Measurements from ENCODE around the gene CCN2.

CCN2 gene, protein sequence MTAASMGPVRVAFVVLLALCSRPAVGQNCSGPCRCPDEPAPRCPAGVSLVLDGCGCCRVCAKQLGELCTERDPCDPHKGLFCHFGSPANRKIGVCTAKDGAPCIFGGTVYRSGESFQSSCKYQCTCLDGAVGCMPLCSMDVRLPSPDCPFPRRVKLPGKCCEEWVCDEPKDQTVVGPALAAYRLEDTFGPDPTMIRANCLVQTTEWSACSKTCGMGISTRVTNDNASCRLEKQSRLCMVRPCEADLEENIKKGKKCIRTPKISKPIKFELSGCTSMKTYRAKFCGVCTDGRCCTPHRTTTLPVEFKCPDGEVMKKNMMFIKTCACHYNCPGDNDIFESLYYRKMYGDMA

DNA sequence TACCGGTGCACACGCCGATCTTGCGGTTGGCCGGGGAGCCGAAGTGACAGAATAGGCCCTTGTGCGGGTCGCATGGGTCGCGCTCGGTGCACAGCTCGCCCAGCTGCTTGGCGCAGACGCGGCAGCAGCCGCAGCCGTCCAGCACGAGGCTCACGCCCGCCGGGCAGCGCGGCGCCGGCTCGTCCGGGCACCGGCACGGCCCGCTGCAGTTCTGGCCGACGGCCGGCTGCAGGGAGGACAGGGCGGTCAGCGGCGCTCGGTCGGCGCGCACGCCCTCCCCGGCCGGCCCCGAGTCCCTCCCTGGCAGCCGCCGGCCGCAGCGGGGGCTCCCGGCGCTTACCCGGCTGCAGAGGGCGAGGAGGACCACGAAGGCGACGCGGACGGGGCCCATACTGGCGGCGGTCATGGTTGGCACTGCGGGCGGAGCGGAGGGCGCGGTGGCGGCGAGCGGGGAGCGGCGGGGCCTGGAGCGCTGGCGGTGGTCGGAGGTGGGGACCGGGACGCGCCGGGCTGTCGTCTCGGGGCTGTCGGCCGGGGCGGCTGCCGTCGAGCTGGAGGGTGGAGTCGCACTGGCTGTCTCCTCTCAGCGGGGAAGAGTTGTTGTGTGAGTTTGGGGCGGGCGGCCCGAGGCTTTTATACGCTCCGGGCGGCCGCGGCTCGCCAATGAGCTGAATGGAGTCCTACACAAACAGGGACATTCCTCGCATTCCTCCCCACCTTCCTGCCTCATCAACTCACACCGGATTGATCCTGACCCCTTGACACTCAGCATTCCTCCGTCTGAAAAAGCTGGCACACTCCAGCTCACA is at the start of gene CCN2:
TSS of gene CCN2 (minus strand) at position 606 of the 809 bp plus-strand sequence. CDS start at position 406, 200 bp downstream.
- DNase-seq = no peak

DNA sequence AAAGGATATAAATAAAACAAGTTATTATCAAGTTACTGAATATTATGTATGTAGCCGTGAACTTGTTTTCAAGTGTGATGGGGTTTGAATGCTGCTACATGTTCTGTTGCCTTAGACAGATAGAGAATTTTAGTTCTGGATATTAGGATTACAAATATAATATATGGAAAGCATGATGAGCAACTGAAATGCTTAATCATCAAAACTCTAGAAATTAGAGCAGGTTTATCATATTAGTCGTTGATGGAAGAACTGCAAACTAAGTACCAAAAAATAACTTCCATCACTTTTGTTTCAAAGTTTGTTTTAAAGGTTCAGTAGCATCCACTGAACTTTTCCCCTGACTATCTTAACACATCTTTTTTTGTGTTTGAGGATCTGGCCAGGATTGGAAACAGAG is 49.1 kb upstream of the CCN2 start:
- DNase-seq = no peak

DNA sequence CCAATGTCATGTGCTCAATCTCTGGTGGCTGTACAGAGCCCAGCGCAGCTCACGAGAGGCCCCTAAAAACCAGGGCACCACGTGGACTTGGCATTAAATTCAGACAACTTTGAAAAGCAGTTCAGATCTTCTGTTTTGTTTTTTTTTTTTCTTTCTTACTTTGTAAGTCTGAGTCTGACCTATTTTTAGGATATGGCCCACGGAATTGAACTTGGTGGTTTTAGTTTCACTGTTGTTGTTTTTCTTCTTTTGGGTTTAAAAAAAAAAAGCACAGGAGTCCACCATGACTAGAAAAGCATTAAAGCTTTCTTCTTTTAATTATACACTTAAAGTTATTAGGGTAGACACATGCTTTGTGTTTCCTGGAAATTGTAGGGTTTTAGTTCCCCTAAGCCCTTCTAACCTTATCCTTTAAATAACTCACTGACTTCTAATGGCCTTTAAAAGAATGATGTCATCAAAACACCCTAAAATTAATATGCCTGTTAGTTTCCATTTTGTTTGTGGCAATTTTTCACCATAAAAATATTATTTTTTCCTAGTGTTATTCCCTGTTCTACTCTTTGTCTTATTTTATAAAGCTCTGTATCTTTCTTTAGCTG is 48.5 kb upstream of the CCN2 start:
- no peak for DNase-seq

DNA sequence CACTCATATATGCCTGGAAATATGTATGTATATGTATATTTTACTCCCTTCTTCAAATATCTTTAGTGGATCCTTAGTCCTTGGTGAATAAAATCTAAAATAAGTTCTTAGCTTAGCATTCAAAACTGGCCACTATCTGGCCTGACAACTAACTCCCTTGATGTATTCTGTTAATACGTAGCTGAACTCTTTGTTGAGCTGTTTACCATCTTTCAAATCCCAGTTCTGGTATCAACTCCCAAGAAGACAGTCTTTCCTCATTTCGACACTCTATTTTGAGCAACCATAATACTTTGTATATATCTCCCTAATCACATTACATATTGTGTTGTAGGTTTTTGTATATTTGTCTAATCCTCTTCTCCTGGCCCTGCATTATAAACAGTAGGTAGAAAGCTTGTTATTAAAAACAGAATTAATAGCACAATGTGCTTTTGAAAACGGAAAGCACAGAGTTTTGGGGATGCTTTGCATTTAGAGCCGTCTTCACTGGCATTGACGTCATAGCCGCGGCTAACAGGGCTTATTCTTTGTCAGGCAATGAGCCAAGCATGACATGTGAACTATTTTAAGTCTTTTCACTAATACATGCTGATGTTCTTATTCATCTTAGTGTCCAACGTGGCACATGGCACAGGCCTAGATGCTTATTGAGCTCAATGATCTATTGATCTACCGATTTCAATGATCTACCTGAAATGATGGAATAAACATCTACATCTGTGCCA is 47.2 kb upstream of the CCN2 start:
- no peak for DNase-seq

DNA sequence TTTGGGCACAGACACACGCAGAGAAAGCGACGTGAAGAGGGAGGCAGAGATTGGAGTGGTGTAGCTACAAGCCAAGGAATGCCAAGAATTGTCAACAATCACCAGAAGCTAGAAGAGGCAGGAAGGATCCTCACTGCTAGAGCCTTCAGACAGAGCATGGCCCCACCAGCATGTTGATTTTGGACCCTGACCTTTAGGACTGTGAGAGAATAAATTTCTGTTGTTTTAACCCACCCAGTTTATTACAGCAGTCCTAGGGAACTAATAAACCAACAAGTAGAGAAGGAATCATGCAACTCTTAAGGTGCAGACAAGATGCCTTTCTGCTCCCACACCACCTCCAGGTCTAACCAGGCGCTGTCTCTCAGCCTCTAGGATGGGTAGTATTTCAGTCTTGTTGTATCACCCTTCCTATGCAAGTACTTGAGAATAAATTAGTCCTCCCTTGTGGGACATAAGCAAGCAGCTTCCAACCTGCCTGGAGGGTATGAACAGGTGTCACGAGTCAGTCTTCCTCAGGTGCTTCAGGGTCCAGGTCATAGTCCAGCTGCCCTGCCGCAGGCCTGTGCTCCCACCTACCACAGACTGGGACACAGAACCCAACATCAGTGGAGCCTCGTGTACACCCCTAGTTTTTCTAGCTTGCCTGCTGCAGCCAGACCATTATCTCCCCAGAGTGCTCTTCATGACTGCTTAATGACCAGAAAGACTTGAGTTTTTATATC is 46.4 kb upstream of the CCN2 start:
- DNase-seq = no peak

DNA sequence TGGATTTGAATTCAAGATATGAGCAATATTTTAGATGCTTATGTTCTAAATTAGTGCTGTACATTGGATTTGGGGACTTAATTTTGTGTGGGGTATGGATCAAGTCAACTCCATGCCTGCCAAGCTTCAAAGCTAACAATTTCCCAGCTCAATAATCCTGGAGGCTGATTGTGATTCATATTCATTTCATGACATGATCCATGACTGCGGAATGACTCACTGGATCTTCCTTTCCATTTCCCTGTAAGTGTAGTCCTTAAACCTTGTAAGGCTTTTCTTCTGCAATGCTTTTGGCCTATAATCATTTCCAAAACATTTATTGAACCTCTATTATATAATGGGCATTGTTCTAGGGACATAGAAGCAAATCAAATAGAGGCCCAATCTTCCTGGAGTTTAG is 44.7 kb upstream of the CCN2 start:
- no peak for DNase-seq

DNA sequence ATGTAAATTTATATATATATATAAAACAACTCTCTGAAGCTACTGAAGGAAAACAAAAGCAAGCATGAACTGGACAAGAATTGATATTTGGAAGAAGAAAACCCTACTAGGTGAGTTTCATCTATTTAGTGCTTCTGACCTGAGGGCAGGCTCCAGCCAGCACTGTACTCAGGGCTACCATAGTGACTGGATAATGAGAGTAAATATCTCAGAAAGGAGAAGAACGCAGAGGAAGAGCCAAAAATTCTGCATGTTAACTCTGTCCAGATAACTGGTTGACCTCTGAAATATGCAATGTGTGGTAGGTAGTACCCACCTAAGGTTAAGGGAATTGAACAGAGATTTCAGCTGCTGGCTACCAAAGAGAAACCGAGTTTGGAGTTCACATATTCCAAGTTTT is 41.4 kb upstream of the CCN2 start:
- no peak for DNase-seq

DNA sequence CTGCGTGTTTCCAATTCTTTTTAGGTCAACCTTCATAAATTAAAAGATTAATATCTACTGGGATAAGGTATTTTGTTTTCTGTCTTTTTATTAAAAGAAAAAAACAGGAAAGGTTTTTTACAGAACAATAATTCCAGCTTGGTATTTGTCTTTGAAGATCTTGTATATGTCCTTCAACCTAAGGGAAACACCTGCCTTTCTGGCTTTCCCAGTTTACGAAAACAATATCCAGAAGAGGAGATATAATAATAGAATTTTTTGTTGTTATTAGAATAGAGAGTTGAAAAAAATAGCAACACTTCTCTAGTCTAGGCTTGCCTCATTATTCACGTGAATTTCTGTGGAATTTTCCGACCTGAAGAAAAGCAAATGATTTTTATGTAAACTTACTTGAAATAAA is 37.9 kb upstream of the CCN2 start:
- no peak for DNase-seq

DNA sequence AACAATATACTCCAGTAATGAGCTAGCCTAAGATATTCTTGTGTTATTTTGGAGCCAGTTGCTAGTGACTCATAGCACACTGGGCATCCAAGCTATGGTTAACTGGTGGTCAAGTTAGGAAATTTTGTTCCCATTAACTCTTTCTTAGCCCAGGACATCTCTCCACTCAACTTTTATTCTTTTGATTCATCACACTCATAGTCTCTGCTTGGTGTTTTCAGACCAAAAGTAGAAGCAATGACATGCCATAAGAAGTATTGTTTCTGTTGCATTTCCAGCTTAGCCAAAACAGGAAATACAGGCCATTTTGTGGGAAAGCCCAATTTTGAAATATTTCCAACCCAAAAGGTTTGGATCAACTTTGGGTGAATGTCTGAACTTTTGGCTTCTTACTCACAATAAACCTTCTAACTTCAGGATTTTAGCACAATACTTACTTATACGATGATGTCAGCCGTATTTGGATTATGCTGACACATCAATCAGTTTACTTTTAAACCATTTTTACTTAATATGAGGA is 31.6 kb upstream of the CCN2 start:
- DNase-seq = no peak

DNA sequence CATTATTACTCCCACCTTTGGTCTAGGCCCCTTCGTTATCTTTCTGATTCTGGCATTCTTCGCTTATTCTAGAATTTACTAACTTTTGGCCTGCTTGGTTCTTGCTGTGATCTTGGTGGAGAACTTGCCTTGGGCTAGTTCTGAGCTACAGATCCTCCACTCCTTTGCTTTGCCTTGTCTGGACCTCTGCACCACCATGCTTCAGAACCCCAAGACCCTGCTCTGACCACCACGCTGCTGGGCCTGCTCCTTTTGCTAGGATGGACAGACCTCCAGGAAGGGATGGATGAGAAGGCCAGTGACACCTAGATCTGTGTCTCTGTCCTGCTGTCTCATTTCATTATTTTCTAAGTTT is 30.4 kb upstream of the CCN2 start:
- no peak for DNase-seq

DNA sequence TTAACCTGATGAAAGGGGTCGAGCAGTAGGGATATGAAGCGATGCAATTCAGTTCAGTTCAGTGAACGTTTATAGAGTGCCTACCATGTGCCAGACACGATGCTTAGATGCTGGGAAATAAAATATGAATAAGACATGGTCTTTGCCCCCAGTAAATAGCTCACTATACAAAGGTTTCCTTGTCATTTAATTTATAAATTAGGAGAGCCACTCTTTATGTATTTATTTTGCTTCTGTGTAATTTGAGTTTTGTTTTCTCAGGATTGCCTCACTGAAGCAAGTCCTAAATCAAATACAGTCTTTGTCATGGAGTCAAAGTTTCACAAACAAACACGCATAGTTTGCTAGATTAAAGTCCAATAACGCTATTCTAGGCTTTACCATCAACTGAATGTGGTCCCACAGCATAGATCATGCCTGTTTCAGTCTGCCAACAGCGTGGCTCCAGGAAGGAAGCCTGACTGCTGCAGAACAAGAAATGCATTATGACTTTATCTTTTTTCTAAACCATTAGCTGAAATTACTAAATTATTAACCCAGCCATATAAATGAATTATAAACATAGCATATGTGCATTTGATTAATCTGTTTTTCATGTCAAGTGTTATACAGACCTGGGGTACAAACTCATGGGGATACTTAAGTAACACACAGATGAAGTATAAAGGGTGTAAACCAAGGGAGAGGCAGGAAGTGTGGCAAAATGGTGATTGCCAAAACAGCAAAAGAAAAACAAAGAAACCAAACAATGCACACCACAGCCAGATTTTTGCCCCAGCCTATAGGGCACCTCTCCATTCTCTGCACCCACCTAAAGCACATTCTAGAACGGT is 29.8 kb upstream of the CCN2 start:
- DNase-seq = no peak

DNA sequence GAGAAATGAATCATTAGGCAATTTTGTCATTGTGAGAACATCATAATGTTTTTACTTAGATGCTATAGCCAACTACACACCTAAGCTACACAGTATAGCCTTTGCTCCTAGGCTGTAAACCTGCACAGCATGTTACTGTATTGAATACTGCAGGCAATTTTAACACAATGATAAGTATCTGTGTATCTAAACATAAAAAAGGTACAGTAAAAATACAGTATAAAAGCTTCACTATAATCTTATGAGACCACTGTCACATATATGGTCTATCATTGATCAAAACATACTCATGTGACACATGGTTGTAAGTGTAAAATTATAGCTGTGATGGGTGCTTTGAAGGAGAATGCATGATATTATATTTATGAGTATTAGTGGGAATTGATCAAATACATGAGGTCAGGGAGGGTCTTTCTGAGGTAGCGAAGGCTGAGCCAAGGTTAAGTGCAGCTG is 29.2 kb upstream of the CCN2 start:
- no peak for DNase-seq

DNA sequence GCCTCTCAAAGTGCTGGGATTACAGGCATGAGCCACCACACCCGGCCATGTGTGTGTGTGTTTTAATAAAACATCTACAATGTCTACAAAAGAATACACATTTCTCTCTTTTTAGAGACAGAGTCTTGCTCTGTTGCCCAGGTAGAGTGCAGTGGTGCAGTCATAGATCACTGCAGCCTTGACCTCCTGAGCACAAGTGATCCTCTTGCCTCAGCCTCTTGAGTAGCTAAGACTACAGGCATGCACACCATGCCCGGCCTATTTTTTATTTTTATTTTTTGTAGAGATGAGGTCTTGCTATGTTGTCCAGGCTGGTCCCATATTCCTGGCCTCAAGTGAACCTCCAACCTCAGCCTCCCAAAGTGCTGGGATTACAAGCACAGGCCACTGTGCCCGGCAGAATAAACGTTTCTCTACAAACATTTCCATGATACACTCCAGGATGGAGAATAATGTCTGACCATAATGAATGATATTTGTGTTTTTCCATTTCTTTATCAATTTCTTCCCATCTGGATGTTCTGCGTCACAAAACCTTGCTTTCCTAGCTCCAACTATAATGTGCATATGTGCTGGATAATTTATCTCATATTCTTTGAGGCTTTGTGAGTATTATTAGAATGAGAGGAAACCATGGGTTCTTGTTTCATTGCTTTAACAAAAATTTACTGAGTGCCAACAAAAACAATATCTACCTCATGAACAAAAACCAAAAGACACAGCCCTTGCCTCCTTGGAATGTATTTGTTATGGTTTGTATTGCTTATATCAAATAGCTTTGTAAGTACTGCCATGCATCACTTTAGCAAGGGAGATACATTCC is 28.6 kb upstream of the CCN2 start:
- no peak for DNase-seq

DNA sequence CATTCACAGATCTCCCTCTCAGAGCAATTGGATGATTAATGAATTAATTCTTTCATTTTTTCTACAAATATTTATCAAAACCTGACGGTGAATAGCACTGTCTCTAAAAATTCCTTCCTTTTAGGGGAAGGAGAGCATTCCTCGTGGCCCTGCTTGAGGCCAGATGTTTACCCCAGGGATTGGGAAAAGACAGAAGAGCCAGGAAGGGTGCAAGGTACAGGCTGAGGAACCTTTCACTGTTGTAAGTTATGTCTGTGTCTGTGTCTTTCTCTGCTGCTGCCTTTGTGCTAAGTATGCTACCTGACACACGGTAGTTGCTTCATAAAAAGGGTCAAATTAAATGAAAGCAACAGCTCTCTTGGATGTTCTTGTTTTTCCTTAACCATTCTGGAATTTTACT is 27.4 kb upstream of the CCN2 start:
- DNase-seq = no peak

DNA sequence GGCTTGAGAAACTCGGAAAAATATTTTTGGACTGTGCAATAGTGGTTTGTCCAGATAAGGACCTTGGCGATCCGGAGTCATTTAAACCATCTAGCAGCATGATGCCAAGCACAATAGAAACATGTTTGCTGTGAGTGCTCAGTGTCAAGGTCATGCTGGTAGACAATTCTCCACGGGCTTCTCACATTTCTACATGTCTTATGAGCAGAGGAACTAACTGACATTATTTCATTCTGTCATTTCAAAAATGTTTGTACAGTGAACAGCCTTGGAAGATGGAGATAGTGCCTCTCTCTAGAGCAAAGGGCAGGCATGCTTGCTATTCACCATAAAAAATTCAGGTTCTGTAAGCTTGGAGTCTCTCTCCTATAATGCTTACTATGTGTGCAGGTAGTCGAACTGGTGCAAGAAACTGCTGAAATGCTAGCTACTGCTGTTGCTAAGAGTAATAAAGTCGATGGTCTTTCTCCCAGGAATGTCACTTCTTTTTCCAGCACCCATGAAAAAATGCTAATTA is 25.4 kb upstream of the CCN2 start:
- DNase-seq = no peak

DNA sequence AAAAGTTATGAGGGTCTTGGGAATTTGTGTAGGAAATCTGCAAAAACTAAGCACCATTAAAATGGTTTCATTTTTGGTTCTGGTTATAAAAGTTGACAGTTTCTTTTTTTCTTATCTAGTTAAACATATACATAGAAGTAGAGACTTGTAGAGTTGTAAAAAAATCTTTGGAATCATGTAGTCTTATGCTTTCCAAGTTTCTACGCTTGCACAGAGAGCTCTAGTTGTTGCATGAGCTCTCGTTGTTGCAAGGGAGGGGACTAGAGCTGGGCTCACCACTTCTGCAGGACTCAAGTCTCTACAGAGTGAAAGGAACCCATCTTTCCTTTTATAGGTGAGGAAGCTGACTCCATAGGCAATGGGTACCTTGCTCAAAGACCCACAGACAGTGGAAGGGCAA is 21.6 kb upstream of the CCN2 start:
- DNase-seq = no peak

DNA sequence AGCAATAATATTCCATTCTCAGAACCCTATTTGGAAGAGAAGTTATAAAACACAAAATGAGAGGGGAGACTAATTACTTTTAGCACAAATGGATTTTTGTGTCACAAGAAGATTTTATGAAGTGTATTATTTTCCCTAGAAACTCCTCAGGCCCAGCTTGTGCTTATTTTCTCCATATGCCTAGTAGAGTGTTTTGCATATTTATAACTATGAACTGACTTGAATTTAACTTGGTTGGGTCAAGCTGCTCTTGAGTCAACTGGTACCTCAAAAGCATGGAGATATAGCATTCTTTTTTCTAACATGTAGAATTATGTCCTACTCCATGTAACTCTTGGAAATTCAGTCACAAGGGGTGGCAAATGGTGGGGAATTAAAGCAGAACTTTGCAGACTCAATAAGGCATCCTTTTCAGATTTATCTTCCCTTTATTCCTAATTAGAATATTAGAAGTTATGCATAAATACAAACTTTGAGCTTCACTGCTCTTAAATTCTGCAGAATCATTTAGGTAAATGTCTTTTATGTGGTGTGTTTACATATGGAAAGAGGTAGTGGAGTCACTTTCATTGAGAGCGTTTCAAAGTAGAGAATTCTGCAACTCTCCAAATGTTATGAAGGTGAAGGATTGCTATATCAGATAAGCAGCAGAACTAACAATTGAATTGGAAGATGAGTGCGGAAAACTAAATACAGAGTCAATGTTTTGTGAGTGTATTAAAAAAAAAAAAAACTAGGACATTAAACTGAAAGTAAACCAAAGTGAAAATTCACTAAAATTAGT is 19.1 kb upstream of the CCN2 start:
- DNase-seq = no peak

DNA sequence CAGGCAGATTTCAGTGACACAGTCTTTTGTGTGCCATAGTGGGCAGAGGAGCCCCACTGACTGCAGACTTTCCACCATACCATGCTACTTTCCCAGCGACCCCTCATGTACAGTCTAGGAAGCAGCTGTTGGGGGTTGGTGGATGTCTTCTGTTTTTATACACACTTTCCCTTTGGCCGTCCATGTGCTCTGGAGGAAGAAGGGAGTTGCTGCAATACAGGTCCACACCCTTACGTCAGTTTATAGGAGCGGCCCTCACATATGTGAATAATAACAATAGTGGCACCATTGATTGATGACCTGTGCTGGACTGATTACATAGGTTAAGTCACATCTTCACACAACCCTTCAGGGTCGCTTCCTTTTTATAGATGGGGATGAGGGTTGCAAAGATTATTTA is 17.5 kb upstream of the CCN2 start:
- no peak for DNase-seq

DNA sequence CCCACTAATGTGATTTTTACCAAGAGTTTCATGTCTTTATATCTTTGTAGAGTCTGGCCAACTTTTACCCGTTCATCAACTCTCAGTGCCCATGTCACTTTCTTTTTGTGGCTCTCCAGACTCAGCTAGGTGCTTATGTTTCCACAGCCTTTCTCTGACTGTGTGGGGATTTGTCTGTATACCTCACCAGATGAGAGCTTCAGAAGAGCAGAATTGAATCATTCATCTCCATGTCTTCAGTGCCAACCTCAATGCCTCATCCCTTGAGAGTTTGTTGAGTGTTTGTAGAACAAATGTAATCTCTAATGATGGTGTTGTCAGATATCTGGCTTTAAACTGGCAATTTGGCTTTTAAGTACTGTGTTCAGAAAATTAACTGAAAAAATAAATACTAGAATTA is 16.8 kb upstream of the CCN2 start:
- no peak for DNase-seq

DNA sequence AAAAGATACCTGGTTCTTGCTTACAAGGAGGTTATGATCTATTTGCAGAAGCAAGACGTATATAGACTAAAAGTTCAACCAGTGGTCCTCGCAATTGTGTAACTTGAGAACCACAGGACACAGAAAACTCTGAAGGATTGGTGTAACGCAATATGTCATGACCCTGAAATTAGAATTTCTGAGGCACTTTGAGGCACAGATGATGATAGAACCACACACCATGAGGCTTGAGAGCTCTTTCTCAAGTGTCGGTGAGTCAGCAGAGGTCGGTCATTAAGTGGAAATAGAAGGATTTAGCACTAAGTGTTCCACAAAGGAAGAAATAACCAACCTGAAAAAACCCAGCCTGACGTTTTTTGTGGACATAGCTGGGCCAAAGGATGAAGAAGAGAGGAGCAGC is 15.3 kb upstream of the CCN2 start:
- no peak for DNase-seq
